SK-MEL-5 (cell line): ENCODE data around the gene BEGAIN. TPM values are rescaled to one million over a fixed set of nuclear protein-coding genes. Genes with fewer than 3 reads are reported as not detected.

Experiments
- DNase-seq: peaks from one replicate; pipeline ENCODE4 v3.0.0-alpha.2; 2016; ENCODE audit warnings: low read depth, low spot score
- in situ Hi-C: cut with HindIII; loops from 2 replicates; pipeline ENCODE4 v1.10.0; 2016; ENCODE audit warnings: low sequenced_read_pairs, high pct_unique_total_duplicates, low pct_unique_long_range_greater_than_20kb
- total RNA-seq: library from RNA; depleted of rRNA; stranded (reverse); fragments of >200 nt; shearing (Covaris generic); gene quantifications from 2 replicates; pipeline ENCODE4 v1.2.3, GENCODE V29; 2014

Gene BEGAIN
- total RNA-seq, 1 experiment from 2014 or later: 10.0 TPM

GRCh38 chr14:100575266-100575995 is 11.8 kb downstream of the BEGAIN start:
- no peak for DNase-seq
- in situ Hi-C loops: no loop called here

- no peak for DNase-seq
- in situ Hi-C loops: no loop called here
These were observed 12.6 kb downstream of the BEGAIN start for GRCh38 chr14:100574642-100575031.

- in situ Hi-C loops: no loop called here
- DNase-seq: no peak
These were observed 13.2 kb downstream of the BEGAIN start for GRCh38 chr14:100573757-100574641.

GRCh38 chr14:100573002-100573756 is 14.0 kb downstream of the BEGAIN start:
- in situ Hi-C loops: no loop called here
- no peak for DNase-seq

GRCh38 chr14:100572543-100572942 is 14.7 kb downstream of the BEGAIN start:
- DNase-seq: no peak
- in situ Hi-C loops: no loop called here

- no peak for DNase-seq
- in situ Hi-C loops: no loop called here
These were observed 15.4 kb downstream of the BEGAIN start for GRCh38 chr14:100571837-100572236.

- in situ Hi-C loops: no loop called here
- DNase-seq: no peak
These were observed 16.3 kb downstream of the BEGAIN start for GRCh38 chr14:100570726-100571454.

GRCh38 chr14:100569734-100570286 is 17.4 kb downstream of the BEGAIN start:
- no peak for DNase-seq
- in situ Hi-C loops: no loop called here

- in situ Hi-C loops: no loop called here
- DNase-seq: no peak
These were observed 18.1 kb downstream of the BEGAIN start for GRCh38 chr14:100568998-100569733.

GRCh38 chr14:100568164-100568997 is 18.8 kb downstream of the BEGAIN start:
- no peak for DNase-seq
- in situ Hi-C loops: no loop called here

- in situ Hi-C loops: no loop called here
- no peak for DNase-seq
These were observed 19.4 kb downstream of the BEGAIN start for GRCh38 chr14:100567877-100568163.

GRCh38 chr14:100567009-100567876 is 20.0 kb downstream of the BEGAIN start:
- in situ Hi-C loops: no loop called here
- DNase-seq: no peak

GRCh38 chr14:100566586-100566985 is 20.6 kb downstream of the BEGAIN start:
- DNase-seq: no peak
- in situ Hi-C loops: no loop called here

GRCh38 chr14:100566119-100566518 is 21.1 kb downstream of the BEGAIN start:
- no peak for DNase-seq
- in situ Hi-C loops: no loop called here

- in situ Hi-C loops: no loop called here
- no peak for DNase-seq
These were observed 21.6 kb downstream of the BEGAIN start for GRCh38 chr14:100565650-100566049.
